ENCODE results near the gene NCOA5.

NCOA5 gene

GRCh38 chr20:46132705-46133120 lies 43.0 kb upstream of the NCOA5 start (continued):
- TF ChIP-seq KLF16 (tag by site-specific recombination; IDR thresholded peaks at IDR 0.05), result peak; percentile 72
- TF ChIP-seq, protein P1, sequence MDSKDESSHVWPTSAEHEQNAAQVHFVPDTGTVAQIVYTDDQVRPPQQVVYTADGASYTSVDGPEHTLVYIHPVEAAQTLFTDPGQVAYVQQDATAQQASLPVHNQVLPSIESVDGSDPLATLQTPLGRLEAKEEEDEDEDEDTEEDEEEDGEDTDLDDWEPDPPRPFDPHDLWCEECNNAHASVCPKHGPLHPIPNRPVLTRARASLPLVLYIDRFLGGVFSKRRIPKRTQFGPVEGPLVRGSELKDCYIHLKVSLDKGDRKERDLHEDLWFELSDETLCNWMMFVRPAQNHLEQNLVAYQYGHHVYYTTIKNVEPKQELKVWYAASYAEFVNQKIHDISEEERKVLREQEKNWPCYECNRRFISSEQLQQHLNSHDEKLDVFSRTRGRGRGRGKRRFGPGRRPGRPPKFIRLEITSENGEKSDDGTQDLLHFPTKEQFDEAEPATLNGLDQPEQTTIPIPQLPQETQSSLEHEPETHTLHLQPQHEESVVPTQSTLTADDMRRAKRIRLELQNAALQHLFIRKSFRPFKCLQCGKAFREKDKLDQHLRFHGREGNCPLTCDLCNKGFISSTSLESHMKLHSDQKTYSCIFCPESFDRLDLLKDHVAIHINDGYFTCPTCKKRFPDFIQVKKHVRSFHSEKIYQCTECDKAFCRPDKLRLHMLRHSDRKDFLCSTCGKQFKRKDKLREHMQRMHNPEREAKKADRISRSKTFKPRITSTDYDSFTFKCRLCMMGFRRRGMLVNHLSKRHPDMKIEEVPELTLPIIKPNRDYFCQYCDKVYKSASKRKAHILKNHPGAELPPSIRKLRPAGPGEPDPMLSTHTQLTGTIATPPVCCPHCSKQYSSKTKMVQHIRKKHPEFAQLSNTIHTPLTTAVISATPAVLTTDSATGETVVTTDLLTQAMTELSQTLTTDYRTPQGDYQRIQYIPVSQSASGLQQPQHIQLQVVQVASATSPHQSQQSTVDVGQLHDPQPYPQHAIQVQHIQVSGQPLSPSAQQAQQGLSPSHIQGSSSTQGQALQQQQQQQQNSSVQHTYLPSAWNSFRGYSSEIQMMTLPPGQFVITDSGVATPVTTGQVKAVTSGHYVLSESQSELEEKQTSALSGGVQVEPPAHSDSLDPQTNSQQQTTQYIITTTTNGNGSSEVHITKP (tag by site-specific recombination; IDR thresholded peaks at IDR 0.05), result 0 out of 2 replicates have a peak, but pooled peaks have one; percentile 35
- TF ChIP-seq ZNF629 (tag by site-specific recombination; IDR thresholded peaks at IDR 0.05), result no peak

DNA sequence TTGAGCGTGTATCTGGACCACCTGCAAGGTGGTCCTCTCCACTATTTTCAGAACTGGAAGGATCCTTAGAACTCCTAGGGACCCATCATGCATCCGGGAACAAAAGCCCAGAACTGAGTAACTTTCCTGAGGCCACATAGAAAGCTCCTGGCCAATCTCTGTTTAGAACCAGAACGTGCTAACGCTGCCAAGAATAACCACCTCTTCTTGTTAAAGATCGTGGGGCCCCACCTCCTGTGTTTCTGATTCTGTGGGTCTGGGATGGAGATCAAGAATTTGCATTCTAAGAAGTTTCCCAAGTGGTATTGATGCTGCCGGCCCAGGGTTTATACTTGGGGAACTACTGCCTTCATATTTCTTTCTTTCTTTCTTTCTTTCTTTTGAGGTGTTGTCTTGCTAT lies 41.6 kb upstream of the NCOA5 start:
- Histone ChIP-seq H3K4me3 (ENCODE audit: low read depth, low read length) (no peak overlapping the region), H3K9me3 (ENCODE audit: control insufficient read depth, insufficient read depth, low read depth, low read length) (no peaks in the 10 kb centered on the region), H3K4me1 (ENCODE audit: control insufficient read depth, insufficient read depth, low read length) (no peaks in the 10 kb centered on the region), H3K36me3 (ENCODE audit: control insufficient read depth in 2 of 2, insufficient read depth in 1 of 2, low read length in 2 of 2) (no peaks in the 10 kb centered on the region), H3K27ac (ENCODE audit: extremely low read depth, low read depth, low read length) (no peak overlapping the region)
- TF ChIP-seq ZNF692 (tag by site-specific recombination; IDR thresholded peaks at IDR 0.05), result peak; percentile 46; the same call in 1 of the 2 replicates
- TF ChIP-seq ZNF645 (tag by site-specific recombination; IDR thresholded peaks at IDR 0.05), result no peak
- POLR2A ChIA-PET, result no interaction called here
- CTCF ChIA-PET, result interaction anchor here (1.0 to 4.1 kb wide), 12 partner anchors 9 to 307 kb away, joined by 3 to 55 read pairs (median 11); partner anchors contain the start of gene CD40

DNA sequence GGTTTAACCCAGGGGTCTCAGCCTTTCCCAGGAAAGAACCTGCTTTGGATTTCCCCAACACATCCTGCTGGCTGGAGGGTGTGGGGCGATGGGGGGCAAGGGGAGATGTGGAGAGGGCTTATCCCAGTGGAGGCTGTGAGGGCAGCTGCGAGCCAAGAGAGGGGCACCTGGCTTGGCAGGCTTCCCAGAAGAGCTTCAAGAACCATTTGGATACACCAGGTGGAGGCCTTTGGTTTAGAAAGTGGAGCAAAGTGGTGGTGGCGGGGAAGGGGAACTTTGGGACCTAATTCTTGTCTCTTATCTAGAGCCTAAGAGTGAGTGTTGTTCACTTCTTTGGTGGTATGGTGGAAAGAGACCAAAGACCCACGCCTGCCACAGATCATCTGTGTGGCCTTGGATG lies 40.8 kb upstream of the NCOA5 start:
- ChIA-PET POLR2A (no interaction called here), CTCF (interaction anchor here (0.7 to 4.1 kb wide), 11 partner anchors 11 to 589 kb away, joined by 3 to 45 read pairs (median 4); partner anchors contain the start of gene CD40)
- Histone ChIP-seq H3K36me3 (ENCODE audit: control insufficient read depth in 2 of 2, insufficient read depth in 1 of 2, low read length in 2 of 2) (no peaks in the 10 kb centered on the region), H3K9me3 (ENCODE audit: control insufficient read depth, insufficient read depth, low read depth, low read length) (no peaks in the 10 kb centered on the region), H3K27ac (ENCODE audit: extremely low read depth, low read depth, low read length) (no peak overlapping the region), H3K4me1 (ENCODE audit: control insufficient read depth, insufficient read depth, low read length) (no peaks in the 10 kb centered on the region), H3K4me3 (ENCODE audit: low read depth, low read length) (no peak overlapping the region)
- TF ChIP-seq ZNF146 (tag by site-specific recombination; IDR thresholded peaks at IDR 0.05) (no peak), ZNF692 (tag by site-specific recombination; IDR thresholded peaks at IDR 0.05) (no peak), PRDM1 (tag by site-specific recombination; IDR thresholded peaks at IDR 0.05) (0 out of 2 replicates have a peak, but pooled peaks have one; percentile 13)
- TF ChIP-seq, protein P2, sequence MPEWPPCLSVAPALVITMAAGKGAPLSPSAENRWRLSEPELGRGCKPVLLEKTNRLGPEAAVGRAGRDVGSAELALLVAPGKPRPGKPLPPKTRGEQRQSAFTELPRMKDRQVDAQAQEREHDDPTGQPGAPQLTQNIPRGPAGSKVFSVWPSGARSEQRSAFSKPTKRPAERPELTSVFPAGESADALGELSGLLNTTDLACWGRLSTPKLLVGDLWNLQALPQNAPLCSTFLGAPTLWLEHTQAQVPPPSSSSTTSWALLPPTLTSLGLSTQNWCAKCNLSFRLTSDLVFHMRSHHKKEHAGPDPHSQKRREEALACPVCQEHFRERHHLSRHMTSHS (tag by site-specific recombination; IDR thresholded peaks at IDR 0.05), result no peak

- no peak overlapping the region for H3K27ac ChIP-seq (ENCODE audit: extremely low read depth, low read depth, low read length)
- ChIA-PET CTCF (interaction anchor here (0.7 to 4.1 kb wide), 19 partner anchors 9 to 308 kb away, joined by 3 to 45 read pairs (median 4); partner anchors contain the start of gene CD40), POLR2A (no interaction called here)
- TF ChIP-seq REPIN1 (tag by site-specific recombination; IDR thresholded peaks at IDR 0.05; ENCODE audit: low read depth) (no peak), ZNF239 (tag by site-specific recombination; IDR thresholded peaks at IDR 0.05) (no peak), ZIC2 (tag by site-specific recombination; IDR thresholded peaks at IDR 0.05) (0 out of 2 replicates have a peak, but pooled peaks have one; percentile 9)
- H3K4me3 ChIP-seq (ENCODE audit: low read depth, low read length), result no peak overlapping the region
- H3K36me3 ChIP-seq (ENCODE audit: control insufficient read depth in 2 of 2, insufficient read depth in 1 of 2, low read length in 2 of 2), result no peaks in the 10 kb centered on the region
- no peaks in the 10 kb centered on the region for H3K4me1 ChIP-seq (ENCODE audit: control insufficient read depth, insufficient read depth, low read length)
- H3K9me3 ChIP-seq (ENCODE audit: control insufficient read depth, insufficient read depth, low read depth, low read length), result no peaks in the 10 kb centered on the region
Observed at GRCh38 chr20:46129955-46130481, 40.3 kb upstream of the NCOA5 start.

Data from HEK293 (cell line).